ENCODE results near the gene PRRT1B.

The PRRT1B gene

DNA sequence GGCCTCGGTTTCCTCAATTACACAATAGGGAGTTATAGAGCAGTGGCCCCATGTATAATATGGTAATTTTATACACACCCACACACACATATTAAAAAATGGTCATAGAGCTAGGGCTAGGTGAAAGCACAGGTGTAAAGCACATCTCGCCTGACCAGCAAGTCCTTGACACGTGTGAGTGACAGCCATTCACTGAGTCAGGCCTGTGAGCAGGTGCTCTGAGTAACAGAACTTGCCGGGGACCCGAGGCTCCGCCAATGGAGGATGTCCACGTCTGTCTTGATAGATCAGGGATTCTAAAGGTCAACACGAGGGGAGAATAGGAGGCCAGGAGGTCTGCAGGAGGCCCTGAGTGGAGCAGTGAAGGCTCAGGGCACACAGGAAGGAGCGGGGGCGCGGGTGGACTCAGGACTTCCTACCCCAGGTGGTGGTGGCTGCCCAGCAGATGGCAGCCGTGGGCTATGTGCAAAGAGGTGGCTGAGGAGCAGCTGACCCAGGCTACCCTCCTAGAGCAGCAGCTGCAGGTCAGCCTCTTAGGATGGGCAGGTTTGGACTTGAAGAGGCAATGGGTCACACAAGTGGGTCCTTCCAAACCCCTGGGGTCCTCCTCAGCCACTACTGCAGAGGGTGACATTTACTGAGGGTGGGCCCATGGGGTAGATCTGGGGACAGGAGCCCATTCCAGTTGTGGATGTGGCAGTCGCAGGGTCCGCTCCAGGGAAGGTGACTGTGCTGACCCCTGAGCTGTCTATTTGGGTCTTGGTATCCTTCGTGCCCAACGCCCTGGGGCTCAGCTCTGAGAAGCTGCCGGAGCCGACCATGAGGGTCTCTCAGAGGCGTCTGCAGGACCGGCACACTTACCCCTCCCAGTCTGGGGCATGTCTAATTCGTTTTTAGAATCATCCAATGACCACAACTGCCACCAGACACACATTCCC is 45.9 kb downstream of the PRRT1B start:
- Mint-ChIP-seq H3K27me3 (no peaks in the 10 kb centered on the region), H3K4me3 (peak overlapping the region; percentile 20), H3K4me1 (peaks cover 26% of the 10 kb centered on the region), H3K36me3 (no peaks in the 10 kb centered on the region), H3K9me3 (no peaks in the 10 kb centered on the region), H3K27ac (peak overlapping the region; percentile 89)

DNA sequence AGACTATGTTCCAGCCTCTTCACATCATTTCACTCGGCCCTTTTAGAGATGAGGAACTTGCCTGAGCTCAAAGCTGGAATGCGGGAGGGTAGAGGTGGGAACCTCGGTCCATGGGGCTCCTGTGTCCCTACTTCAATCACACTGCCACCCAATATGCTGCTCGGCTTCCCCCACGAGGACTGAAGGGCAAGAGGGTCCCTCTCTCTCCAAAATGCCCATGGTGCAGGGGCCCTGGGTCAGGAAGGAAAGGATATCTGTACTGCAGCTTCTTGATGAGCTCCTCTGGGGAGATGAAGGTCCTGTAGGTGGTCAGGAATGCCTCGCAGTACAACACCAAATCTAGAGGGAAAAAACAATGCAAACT is 46.5 kb downstream of the PRRT1B start:
- Mint-ChIP-seq H3K4me3 (no peak overlapping the region), H3K27ac (peak overlapping the region; percentile 65), H3K27me3 (no peaks in the 10 kb centered on the region), H3K9me3 (no peaks in the 10 kb centered on the region), H3K4me1 (peaks cover 22% of the 10 kb centered on the region), H3K36me3 (no peaks in the 10 kb centered on the region)

DNA sequence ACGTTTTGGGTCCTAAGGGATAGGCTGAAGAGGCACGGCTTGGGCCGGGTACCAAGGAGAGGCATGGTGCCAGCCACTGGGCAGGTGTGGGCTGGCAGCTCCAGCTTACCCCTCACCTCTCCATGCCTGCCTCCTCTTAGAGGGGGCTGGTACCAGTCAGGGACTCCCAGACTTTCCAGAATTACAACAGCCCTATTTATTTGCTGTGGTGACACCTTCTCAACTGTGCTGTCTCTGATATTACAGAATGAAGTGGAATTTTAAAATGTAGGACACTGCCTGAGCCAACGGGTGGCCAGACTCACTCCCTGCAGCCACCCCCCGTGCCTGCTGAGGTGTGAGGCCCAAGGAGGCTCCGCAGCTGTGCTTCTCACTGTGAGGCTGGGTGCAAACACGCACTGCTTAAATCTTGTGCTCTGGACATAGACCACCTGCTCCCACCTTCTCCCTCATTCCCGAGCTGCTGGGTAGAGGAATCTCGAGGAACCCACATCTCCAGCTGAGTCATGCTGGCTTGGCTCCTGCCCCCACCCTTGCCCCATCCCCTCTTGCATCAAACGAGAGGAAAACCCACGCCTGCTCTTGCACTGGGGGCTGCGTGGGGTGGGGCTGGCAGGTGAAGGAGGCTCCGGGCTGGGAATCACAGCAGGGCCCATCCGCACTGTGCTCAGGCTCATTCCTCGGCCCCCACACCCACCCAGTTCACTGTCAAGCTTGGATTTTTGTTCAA is 47.9 kb downstream of the PRRT1B start:
- Mint-ChIP-seq H3K4me3 (no peak overlapping the region), H3K36me3 (no peaks in the 10 kb centered on the region), H3K27ac (no peak overlapping the region), H3K9me3 (no peaks in the 10 kb centered on the region), H3K4me1 (peaks cover 14% of the 10 kb centered on the region), H3K27me3 (no peaks in the 10 kb centered on the region)

DNA sequence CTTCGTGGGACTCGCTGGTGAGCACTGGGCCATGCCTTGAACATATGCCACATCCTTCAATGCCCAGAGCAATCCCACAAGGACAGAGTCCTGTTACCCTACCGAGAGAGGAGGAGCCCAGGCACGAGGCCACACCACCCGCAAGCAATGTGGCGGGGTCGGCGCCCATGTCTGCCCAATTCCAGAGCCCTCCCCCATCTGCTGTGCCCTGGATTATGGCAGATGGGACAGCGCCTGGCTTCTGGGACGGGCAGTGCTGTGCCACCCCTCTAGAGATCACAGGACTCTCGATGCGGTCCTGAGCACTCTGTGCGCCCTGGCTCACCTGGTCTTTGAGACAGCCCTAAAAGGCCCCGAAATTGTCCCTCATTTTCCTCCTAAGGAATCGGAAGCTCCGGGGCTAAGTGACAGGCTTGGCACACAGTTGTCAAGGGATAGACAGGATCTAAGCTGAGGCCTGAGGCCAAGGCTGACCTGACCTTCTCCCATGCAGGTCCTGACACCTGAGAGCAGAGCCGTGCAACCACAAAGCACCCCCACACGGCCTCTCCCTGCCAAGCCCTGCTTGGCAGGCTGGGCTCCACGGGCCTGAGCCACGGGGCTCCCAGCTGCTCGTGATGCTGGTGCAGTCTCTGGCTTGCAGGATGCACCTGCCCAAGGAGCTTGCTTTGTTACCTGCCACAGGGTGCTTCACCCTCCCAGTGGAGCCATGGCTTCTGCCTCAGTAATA is 48.8 kb downstream of the PRRT1B start:
- Mint-ChIP-seq H3K36me3 (no peaks in the 10 kb centered on the region), H3K9me3 (no peaks in the 10 kb centered on the region), H3K27me3 (no peaks in the 10 kb centered on the region), H3K4me3 (no peak overlapping the region), H3K4me1 (peaks cover 14% of the 10 kb centered on the region), H3K27ac (no peak overlapping the region)

DNA sequence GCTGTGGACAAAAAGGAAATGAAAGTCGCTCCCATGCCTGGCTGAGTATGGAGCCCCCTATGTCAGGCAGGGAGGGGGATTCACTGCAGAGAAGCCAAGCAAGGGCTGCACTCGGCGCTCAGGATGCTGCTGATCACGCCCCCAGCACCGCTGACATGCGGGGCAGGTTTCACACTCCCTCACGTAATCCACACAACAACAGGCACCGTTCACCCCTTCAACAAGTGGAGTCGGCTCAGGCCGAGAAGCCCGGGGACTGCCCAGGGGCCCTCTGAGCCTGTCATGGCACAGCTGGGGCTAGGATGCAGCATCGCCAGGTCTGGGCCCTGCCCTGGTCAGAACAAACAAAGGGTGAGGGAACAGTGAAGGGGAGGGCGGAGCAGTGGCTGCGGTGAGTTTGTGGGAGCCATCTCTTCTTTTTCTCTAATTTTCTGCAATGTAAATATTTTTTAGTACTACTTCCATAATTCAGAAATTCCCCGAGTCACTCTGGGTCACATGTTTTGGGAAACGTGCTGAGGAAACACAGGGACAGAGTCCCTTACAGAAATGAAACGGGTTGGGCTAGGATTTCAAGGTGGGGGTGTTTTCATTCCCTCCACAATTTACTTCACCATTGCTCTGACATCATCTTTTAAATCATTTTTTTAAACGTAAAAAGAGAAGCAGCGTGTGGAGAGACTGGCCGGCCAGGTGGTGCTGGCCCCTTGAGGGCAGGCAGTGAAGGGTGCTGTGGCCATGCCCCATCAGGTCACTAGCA is 49.8 kb downstream of the PRRT1B start:
- H3K36me3 Mint-ChIP-seq: no peaks in the 10 kb centered on the region
- peak overlapping the region; percentile 68 for H3K27ac Mint-ChIP-seq
- peaks cover 14% of the 10 kb centered on the region for H3K4me1 Mint-ChIP-seq

DNA sequence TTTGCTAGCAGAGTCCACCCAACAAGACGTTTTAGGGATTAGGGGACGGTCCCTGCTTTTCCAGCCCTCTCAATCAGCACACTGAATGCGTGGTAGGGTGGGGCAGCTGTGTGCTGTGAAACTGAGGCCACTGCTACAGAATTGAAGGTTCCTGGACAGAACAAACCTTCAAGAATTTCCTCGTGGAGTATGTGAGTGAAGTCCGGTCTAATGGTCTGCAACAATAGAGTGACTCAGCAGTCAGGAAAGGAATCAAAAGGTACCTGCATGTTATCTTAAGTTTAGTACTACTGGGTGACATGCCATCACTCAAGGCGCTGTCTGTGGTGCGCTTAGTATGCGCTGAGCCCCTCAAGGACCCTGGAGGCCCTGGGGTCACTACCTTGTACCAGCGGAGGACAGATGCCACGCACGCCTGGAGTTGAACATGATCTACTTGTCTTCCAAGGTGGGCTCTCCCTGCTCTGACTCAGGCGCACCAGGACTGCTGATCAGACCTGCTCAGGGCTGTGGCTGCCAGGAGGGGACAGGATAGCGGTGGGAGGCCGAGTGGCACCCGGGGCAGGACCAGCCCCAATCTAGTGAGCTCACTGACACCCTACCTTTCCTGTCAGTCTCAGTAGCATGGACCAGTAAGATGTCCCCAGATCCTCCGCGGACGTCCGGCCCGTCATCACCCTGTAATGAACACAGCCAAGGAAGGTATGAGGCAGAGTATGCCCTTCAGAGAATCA is 50.5 kb downstream of the PRRT1B start:
- no peaks in the 10 kb centered on the region for H3K9me3 Mint-ChIP-seq
- H3K27me3 Mint-ChIP-seq: no peaks in the 10 kb centered on the region
- H3K36me3 Mint-ChIP-seq: no peaks in the 10 kb centered on the region
- H3K4me1 Mint-ChIP-seq: peaks cover 6% of the 10 kb centered on the region
- H3K27ac Mint-ChIP-seq: no peak overlapping the region
- H3K4me3 Mint-ChIP-seq: no peak overlapping the region

More for the DNA sequence above, 49.8 kb downstream of the PRRT1B start:
- Mint-ChIP-seq H3K9me3 (no peaks in the 10 kb centered on the region), H3K4me3 (no peak overlapping the region), H3K27me3 (no peaks in the 10 kb centered on the region)

DNA sequence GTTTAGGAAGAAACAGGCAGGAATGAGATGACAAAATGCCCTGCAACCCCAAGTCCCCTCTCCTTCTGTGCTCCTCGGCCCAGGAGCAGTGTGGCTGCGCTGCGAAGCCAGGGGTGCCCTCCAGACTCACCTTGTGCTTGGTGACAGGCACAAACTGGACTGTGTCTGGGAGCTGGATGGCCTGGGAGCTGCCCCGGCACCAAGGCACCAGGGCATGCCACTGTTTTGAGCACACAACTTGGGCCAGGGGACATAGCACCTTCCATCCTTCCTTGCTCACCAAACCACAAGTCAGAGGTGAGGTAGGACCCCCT is 51.1 kb downstream of the PRRT1B start:
- Mint-ChIP-seq H3K4me1 (peaks cover under 1% of the 10 kb centered on the region), H3K4me3 (no peak overlapping the region), H3K9me3 (no peaks in the 10 kb centered on the region), H3K27ac (no peak overlapping the region), H3K36me3 (peaks cover under 1% of the 10 kb centered on the region), H3K27me3 (no peaks in the 10 kb centered on the region)

DNA sequence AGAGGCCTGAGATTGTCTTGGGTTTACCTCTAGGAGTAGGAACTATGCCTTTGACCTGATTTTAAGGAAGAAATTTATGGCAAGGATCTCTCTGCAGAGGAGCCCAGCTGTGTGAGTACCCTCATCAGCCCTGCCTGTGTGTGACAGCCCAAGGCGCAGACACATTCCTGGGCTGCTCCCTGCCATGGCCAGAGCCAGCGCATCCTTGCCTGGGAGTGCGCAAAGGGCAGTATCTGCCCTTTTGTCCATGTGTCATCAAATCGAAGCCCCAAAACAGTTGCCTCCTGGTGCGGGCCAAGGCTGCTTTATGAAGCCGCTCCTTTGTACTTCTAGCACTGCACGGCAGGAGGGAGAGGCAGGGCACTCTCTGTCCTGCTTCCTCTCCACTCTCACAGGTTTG is 51.9 kb downstream of the PRRT1B start:
- H3K4me3 Mint-ChIP-seq: no peak overlapping the region
- H3K27ac Mint-ChIP-seq: no peak overlapping the region
- H3K36me3 Mint-ChIP-seq: peaks cover 4% of the 10 kb centered on the region
- no peaks in the 10 kb centered on the region for H3K4me1 Mint-ChIP-seq
- no peaks in the 10 kb centered on the region for H3K9me3 Mint-ChIP-seq
- no peaks in the 10 kb centered on the region for H3K27me3 Mint-ChIP-seq

DNA sequence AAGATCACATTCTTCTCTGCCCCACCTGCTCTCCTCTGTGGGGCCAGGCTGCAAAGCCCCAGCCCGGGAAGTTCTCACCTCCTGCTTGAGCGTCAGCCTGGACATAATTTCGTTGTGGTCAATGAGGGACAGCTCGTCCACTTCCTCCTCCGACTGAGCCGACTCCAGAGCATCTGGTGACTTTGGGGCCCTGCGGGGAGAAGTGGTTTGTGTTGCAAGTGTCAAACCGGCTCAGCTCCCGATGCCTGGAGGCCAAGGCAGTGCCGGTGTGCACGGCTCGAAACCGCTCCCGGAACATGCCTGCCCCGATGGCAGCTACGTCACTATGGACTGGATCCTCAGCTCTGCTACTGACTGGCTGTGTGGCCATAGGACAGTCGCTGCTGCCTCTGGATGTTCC is 52.8 kb downstream of the PRRT1B start:
- no peak overlapping the region for H3K4me3 Mint-ChIP-seq
- H3K27ac Mint-ChIP-seq: peak overlapping the region; percentile 23
- no peaks in the 10 kb centered on the region for H3K27me3 Mint-ChIP-seq
- no peaks in the 10 kb centered on the region for H3K9me3 Mint-ChIP-seq
- peaks cover 4% of the 10 kb centered on the region for H3K36me3 Mint-ChIP-seq
- H3K4me1 Mint-ChIP-seq: no peaks in the 10 kb centered on the region

DNA sequence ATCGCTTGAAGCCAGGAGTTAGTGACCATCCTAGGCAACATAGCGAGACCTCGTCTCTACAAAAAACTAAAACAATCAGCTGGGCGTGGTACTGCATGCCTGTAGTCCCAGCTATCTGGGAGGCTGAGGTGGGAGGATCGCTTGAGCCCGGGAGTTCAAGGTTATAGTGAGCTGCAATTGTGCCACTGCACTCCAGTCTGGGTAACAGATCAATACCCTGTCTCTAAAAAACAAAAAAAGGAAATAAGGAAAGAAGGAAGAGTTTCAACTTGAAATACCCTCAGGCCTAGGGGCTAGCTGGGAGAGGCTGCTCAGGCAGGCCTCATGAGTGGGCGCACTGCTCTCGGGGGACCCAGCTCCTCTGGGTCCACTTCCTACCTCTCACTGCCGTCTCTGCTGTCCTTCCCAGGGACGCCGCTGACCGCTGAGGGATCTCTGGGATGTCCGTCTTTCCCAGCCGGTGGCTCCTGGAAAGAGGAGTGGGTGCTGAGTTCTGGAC is 56.4 kb downstream of the PRRT1B start:
- Mint-ChIP-seq H3K9me3 (no peaks in the 10 kb centered on the region), H3K27me3 (no peaks in the 10 kb centered on the region), H3K4me1 (no peaks in the 10 kb centered on the region), H3K27ac (no peak overlapping the region), H3K36me3 (peaks cover 4% of the 10 kb centered on the region), H3K4me3 (no peak overlapping the region)

DNA sequence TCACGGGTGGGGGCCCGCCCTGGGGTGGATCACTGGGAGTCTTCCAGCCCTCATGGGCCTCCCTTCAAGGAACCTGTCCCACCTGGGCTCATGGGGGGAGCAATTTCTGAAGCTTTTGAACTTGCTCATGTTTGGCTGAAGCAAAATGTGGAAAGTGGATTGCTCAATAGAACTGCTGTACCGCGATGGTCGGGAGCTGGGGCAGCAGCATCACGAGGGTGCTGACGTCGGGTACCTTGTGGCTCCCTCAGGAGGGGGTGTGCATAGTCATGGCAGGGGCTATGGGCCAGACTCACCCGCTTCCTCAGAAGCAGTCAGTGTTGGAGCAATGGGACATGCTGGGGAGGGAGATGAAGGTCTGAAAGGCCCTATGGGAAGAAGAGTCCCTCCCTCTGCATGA is 57.9 kb downstream of the PRRT1B start:
- H3K36me3 Mint-ChIP-seq: peaks cover 9% of the 10 kb centered on the region
- no peaks in the 10 kb centered on the region for H3K4me1 Mint-ChIP-seq
- H3K27ac Mint-ChIP-seq: no peak overlapping the region
- H3K9me3 Mint-ChIP-seq: no peaks in the 10 kb centered on the region
- H3K27me3 Mint-ChIP-seq: no peaks in the 10 kb centered on the region
- H3K4me3 Mint-ChIP-seq: no peak overlapping the region

DNA sequence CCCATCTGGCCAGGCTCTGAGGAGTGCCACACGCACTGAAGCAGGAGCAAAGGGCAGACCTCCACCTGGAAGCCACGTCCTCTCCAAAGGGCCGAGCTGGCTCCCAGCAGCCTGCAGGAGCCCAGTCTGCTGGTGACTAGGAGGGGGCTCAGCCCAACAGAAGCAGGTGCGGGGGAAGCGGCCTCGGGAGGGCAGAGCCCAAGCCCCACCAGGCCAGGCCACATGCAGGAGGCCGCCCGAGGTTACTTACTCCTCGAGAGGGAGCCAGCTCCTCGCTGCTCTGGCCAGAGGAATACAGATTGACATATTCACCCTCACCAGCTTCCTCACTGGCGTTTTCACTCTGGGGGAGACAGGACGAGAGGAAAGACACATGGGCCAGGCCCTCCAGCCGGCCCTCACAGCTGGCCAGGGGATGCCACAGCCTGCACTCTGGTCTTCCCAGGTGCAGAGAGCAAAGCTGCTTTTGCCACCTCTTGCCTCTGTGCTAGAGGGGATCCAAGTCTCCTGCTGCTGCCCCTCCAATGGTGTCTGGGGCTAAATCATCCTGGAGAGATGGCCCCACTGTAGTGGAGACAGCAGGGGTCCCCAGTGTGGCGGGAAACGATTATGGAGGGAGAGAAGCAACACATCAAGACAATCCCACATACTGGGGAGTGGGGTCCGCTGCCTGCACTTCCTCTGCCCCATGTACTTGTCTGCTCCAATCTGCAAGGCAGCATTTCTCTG is 58.6 kb downstream of the PRRT1B start:
- Mint-ChIP-seq H3K27me3 (no peaks in the 10 kb centered on the region), H3K9me3 (no peaks in the 10 kb centered on the region), H3K4me3 (no peak overlapping the region), H3K36me3 (peaks cover 9% of the 10 kb centered on the region), H3K4me1 (no peaks in the 10 kb centered on the region), H3K27ac (peak overlapping the region; percentile 46)

DNA sequence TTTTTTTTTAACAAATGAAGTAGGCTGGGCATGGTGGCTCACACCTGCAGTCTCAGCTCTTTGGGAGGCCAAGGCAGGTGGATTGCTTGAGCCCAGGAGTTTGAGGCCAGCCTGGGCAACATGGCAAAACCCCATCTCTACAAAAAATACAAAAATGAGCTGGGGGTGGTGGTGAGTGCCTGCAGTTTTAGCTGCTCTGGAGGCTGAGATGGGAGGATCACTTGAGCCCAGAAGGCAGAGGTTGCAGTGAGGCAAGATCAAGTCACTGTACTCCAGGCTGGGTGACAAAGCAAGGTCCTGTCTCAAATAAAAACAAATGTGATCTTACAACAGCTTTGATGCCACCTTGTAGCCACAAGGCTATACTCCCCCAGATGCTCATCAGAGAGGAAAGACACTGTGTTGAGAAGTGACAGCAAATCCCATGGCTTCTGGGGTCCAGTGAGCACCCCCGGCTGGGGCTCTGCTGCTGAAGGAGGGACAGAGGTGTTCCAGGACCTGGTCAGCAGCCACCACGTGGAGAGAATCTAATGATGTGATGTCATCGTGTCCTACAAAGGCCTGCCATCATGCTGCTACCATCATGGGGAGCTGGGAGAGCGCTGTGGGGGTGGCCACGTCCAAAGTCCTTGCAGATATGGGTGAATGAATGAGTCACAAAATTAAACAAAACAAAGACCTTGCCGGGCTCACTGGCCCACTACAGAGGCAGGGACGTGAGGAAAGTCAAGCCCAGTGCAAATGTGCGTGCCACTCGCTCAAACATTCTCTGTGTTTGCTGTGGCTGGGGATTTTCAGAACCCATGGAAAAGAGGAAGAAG is 60.7 kb downstream of the PRRT1B start:
- H3K9me3 Mint-ChIP-seq: no peaks in the 10 kb centered on the region
- no peaks in the 10 kb centered on the region for H3K4me1 Mint-ChIP-seq
- H3K27ac Mint-ChIP-seq: no peak overlapping the region
- H3K36me3 Mint-ChIP-seq: peaks cover 9% of the 10 kb centered on the region
- no peak overlapping the region for H3K4me3 Mint-ChIP-seq
- no peaks in the 10 kb centered on the region for H3K27me3 Mint-ChIP-seq

Measured in activated naive CD4-positive, alpha-beta T cell treated with anti-CD3 and anti-CD28 coated beads, Interleukin-2, amount 50 U/mL, for 24 hours (primary cell).